GM19025 (cell line): ENCODE data around the gene RNF222.

Source experiments
- ATAC-seq: cut with Tn5 transposase; IDR thresholded peaks from one replicate; pipeline ENCODE4 v1.9.1; 2021; ENCODE audit warnings: mild to moderate bottlenecking, low read depth, moderate library complexity; ENCODE audit not compliant: unreplicated experiment

Gene RNF222

GRCh38 chr17:8397636-8398035 lies at the start of gene RNF222:
TSS of gene RNF222 (minus strand) at chr17:8397827. CDS start at chr17:8393461, 4,366 bp downstream.
- no peak for ATAC-seq

GRCh38 chr17:8445536-8445935 lies 47.9 kb upstream of the RNF222 start:
- ATAC-seq, result no peak

GRCh38 chr17:8444494-8444893 lies 46.9 kb upstream of the RNF222 start:
- ATAC-seq, result no peak

- no peak for ATAC-seq
Measured at GRCh38 chr17:8443756-8444155, 46.1 kb upstream of the RNF222 start.

GRCh38 chr17:8442310-8442709 lies 44.7 kb upstream of the RNF222 start:
- no peak for ATAC-seq

GRCh38 chr17:8441690-8442089 lies 44.1 kb upstream of the RNF222 start:
- no peak for ATAC-seq

- ATAC-seq, result no peak
Measured at GRCh38 chr17:8439681-8440080, 42.1 kb upstream of the RNF222 start.

- ATAC-seq, result no peak
Measured at GRCh38 chr17:8438441-8438840, 40.8 kb upstream of the RNF222 start.

GRCh38 chr17:8436844-8437171 lies 39.2 kb upstream of the RNF222 start:
- no peak for ATAC-seq

GRCh38 chr17:8436169-8436843 lies 38.7 kb upstream of the RNF222 start:
- ATAC-seq, result peak; percentile 43

- ATAC-seq, result peak; percentile 94
Measured at GRCh38 chr17:8435245-8436168, 37.9 kb upstream of the RNF222 start, which contains the start of gene NDEL1. TSS of gene NDEL1 (plus strand) at chr17:8435884. CDS start at chr17:8444272, 8,388 bp downstream.

- no peak for ATAC-seq
Measured at GRCh38 chr17:8430966-8431365, 33.3 kb upstream of the RNF222 start.

GRCh38 chr17:8426802-8427201 lies 29.2 kb upstream of the RNF222 start:
- no peak for ATAC-seq

GRCh38 chr17:8426094-8426720 lies 28.6 kb upstream of the RNF222 start:
- no peak for ATAC-seq

GRCh38 chr17:8421571-8421970 lies 23.9 kb upstream of the RNF222 start:
- ATAC-seq, result no peak

GRCh38 chr17:8420041-8420934 lies 22.7 kb upstream of the RNF222 start:
- no peak for ATAC-seq

- no peak for ATAC-seq
Measured at GRCh38 chr17:8419305-8419704, 21.7 kb upstream of the RNF222 start.

GRCh38 chr17:8418471-8418870 lies 20.8 kb upstream of the RNF222 start:
- no peak for ATAC-seq

GRCh38 chr17:8417806-8418205 lies 20.2 kb upstream of the RNF222 start:
- no peak for ATAC-seq

GRCh38 chr17:8413938-8414337 lies 16.3 kb upstream of the RNF222 start:
- ATAC-seq, result no peak
